ENCODE data around the gene OR5K3. TPM values are rescaled to one million over a fixed set of nuclear protein-coding genes. Genes with fewer than 3 reads are reported as not detected.

The OR5K3 gene, protein sequence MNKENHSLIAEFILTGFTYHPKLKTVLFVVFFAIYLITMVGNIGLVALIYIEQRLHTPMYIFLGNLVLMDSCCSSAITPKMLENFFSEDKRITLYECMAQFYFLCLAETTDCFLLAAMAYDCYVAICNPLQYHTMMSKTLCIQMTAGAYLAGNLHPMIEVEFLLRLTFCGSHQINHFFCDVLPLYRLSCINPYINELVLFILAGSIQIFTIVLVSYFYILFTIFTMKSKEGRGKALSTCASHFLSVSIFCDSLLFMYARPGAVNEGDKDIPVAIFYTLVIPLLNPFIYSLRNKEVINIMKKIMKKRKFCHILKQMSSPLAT
- not detected in 5 replicates for total RNA-seq (2022; extraction: Qiagen RNA extraction; ENCODE audit: low read depth)

DNA sequence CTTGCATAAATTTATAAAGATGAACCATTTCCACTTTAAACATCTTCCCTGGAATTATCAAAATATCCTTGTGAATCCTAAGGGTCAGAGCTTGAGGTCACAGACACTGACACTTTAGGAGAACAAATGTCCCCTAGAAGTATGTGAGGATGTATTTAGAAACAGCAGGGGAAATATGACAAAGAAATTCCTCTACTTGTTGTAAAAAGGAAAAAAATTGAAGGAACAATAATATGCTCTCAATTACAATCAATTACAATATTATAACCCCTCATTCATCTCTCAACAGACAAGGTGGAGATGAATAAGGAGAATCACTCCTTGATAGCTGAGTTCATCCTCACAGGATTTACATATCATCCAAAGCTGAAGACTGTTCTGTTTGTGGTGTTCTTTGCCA is at the start of gene OR5K3:
TSS of gene OR5K3 (plus strand) at position 301 of the 400 bp plus-strand sequence. CDS start at position 301, 0 bp downstream.

GRCh38 chr3:98353554-98353953 is 36.9 kb upstream of the OR5K3 start, which contains the start of gene OR5K4:
Gene OR5K4, plus strand, starts transcription at chr3:98353854. Its CDS starts 0 bp downstream, at chr3:98353854.

Other genes with a start within 250 kb of the OR5K3 start
- not detected in 5 replicates for gene OR5H14, start 243.2 kb upstream of the OR5K3 start, total RNA-seq (2022; extraction: Qiagen RNA extraction; ENCODE audit: low read depth)
- gene OR5H15, start 224.0 kb upstream of the OR5K3 start, total RNA-seq (2022; extraction: Qiagen RNA extraction; ENCODE audit: low read depth) = not detected in 5 replicates
- gene OR5H6, start 126.4 kb upstream of the OR5K3 start, total RNA-seq (2022; extraction: Qiagen RNA extraction; ENCODE audit: low read depth) = not detected in 5 replicates
- gene OR5H2, start 108.2 kb upstream of the OR5K3 start, total RNA-seq (2022; extraction: Qiagen RNA extraction; ENCODE audit: low read depth) = not detected in 5 replicates
- not detected in 5 replicates for gene OR5K4, start 36.8 kb upstream of the OR5K3 start, total RNA-seq (2022; extraction: Qiagen RNA extraction; ENCODE audit: low read depth)
- gene OR5K1, start 72.5 kb downstream of the OR5K3 start, total RNA-seq (2022; extraction: Qiagen RNA extraction; ENCODE audit: low read depth) = not detected in 5 replicates
- not detected in 5 replicates for gene OR5K2, start 107.0 kb downstream of the OR5K3 start, total RNA-seq (2022; extraction: Qiagen RNA extraction; ENCODE audit: low read depth)
- gene CLDND1, start 132.2 kb downstream of the OR5K3 start, total RNA-seq (2022; extraction: Qiagen RNA extraction; ENCODE audit: low read depth) = 50.8 to 66.3 TPM (median 57.8 TPM) in 5 replicates
- not detected in 5 replicates for gene GPR15, start 141.3 kb downstream of the OR5K3 start, total RNA-seq (2022; extraction: Qiagen RNA extraction; ENCODE audit: low read depth)
- 14.8 to 24.5 TPM (median 22.8 TPM) in 5 replicates for gene CPOX, start 202.9 kb downstream of the OR5K3 start, total RNA-seq (2022; extraction: Qiagen RNA extraction; ENCODE audit: low read depth)